GM21515 (cell line): ENCODE measurements around the gene CAMTA1.
A peak's percentile ranks its signal among the peaks of the same experiment; 100 is the strongest.
"Not testable (repeated sequence)": the region's sequence is repeated elsewhere in the genome, so short reads cannot be mapped to it uniquely, and the experiment has no call there.

ENCODE experiments used
- ATAC-seq: cut with Tn5 transposase; IDR thresholded peaks from one replicate; pipeline ENCODE4 v1.9.1; 2021; ENCODE audit not compliant: unreplicated experiment

The CAMTA1 gene

DNA sequence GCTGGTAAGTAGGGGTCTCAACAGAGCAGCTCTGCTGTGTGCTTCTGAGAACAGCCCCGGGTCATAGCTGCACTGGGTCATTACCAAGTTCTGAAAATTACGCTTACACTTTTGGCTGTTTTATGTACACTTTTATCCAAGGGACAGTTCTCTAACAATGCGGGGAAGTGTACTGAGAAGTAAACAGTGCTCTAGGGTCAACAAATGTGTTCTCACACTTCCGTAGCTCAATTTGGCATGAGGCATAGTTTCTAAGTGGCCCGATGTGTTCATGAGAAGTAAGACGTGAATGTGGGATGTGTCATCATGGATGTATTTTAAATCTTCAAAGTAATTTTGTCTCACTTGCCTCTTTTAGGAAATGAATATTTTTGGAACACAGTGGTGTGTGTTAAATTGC lies 975.0 kb downstream of the CAMTA1 start:
- ATAC-seq: no peak

DNA sequence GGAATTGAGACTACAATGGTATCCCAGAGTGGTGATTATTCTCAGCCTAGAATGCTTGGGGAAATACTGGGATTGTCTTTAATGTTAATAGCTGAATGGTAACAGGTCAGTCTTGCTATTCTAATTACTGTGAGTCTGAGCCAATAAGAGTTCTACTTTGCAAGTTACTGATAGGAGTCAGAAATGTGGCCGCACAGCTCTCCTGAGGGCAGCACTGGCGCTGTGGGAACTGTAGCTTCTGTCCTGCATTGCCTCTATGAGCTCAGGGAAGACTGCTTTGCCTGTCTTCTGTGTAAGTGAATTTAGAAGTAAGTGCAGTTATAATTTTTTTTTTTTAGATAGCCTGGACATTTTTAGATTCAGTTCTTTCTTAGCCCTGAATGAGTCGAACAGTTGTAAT lies 975.8 kb downstream of the CAMTA1 start:
- ATAC-seq: no peak

DNA sequence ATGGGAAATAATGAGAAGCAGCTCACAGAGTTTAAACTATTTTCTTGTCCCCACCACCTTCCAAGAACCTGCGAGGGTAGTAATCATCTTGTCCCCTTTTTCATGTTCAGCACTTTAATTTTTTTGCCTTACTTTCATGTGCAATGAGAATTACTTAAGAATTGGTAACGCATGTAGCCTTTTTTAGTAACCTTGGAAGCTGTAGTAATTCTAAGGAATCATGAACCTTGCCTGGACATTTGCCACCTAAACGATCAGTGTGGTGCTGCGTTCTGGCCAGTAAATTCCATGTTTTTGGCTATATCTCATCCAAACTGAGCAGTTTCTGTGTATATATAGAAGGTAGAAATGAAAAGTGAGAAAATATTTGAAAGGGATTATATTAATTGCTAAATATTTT lies 981.9 kb downstream of the CAMTA1 start:
- no peak for ATAC-seq

DNA sequence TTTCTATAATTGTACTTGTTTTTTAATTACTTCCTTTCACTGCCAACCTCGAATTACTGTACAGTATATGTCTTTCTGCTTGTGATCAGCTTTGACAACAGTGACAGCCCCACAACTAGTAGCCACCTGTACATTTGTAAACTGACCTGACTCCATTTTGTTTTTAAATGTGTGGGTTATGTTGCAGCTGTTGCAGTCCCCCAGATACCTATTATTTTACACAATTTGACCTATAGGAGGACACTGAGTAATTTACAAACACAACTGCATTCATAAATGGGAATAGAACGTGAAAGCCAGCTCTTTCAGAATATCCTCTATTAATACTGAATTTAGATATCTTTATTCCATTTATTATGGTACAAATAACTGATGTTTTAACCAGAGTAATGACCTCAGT lies 983.3 kb downstream of the CAMTA1 start:
- ATAC-seq: no peak

DNA sequence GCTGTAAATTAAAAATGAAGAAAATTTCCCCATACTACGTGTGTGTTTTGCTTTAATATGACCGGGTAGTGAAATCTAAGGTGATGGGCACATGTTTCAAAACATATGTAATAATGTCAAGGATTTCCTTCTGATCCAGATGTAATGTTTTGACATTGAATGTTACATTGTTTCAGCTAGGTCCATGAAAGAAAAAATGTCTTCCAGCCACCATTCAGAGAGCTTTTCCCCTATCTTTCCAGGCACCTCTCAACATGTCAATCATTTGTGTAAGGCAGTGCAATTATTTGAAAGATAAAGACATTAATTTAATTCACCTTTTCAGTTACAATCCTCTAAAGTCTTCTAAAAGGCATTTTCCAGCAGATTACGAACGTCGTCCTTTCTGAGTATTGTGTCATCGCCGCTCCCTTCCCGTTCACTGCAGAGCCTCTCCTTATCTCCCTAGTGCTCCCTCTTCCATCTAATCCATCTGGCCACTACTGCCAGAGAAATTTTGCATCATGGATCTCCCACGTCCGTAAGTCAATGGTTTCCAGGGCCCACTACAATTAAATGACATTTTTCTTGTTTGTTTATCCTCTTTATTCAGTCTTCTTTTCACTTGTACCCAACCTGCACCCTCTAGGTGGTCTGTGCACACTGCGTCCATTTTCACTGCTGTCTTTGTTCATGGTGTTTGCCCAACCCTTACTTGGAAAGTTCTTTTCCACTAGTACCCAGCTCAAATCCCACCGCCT lies 984.6 kb downstream of the CAMTA1 start:
- ATAC-seq: no peak

DNA sequence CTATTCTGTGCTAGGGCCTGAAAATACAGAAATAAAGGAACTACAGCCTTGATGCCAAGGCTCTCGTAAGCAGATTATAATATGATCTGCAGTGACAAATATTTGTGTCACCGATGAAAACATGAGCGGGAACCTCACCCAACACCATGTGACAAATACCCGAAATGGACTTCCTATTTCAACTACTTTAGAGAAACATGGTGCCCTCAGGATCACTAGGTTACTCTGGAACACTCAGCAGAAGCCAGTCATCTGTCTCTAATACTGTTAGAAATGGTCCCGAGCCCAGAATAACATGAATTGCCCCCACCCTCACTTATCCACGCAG lies 985.4 kb downstream of the CAMTA1 start:
- ATAC-seq: peak; percentile 8

DNA sequence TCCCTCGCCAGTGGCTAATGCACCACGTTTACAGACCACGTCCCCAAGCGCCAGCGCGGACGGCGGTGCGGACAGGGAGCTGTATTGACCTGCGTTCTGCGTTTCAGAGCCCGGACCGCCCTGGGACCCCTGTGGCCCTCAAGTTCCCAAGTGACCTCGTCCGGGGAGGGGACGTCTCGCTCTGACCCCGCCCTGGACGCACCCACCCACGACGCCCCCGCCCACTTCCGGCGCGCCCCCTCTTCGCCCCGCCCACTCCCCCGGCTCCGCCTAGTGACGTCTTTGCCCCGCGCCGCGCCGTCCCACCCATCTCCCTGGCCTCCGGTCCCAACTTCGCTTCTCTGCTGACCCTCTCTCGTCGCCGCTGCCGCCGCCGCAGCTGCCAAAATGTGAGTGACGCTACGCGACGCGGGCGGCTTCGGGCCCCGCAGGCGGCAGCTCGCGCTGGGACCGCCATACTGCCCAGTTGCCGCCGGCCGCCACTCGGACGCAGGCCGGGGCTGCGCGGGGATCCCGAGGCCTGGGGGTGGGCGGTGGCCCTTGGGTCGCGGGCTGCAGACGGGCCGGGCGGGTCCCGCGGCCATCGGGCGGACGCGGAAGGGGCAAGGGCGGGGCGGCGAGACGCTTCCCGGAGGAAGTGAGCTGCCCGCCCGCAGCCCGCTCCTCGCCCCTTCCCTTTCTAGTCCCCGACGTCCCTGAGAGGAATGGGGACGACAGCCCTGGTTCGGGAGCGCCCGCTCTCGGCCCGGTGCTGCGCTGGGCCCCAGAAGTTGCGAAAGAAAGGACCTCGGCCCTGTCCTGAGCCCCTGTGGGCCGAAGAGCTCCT lies 986.0 kb downstream of the CAMTA1 start, which contains the start of gene VAMP3:
VAMP3 (plus strand) TSS at position 300 of the 826 bp plus-strand sequence; CDS start at position 388, 88 bp downstream.
- peak; percentile 71 for ATAC-seq

DNA sequence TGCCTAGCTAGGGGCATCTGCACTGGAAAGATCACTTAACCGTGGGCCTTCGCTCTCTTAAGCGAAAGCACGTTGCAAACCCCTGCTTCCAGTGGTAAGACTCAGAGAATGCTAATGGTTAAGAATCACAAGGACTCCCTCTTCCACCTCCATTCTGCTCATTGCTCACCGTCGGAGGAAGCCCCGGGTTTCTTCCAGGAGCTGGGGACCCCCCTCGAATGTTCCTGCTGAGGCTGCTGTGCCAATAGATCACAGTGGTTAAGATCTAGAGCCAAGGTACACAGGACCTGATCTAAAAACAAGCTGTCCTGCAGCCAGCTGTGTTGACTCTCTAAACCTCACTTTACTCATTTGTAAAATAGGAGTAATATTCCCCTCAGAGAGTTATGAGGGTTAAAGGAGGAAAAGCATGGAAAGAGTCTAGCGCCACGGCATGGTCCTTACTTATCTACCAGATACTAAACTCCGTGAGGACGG lies 986.6 kb downstream of the CAMTA1 start:
- ATAC-seq: no peak

DNA sequence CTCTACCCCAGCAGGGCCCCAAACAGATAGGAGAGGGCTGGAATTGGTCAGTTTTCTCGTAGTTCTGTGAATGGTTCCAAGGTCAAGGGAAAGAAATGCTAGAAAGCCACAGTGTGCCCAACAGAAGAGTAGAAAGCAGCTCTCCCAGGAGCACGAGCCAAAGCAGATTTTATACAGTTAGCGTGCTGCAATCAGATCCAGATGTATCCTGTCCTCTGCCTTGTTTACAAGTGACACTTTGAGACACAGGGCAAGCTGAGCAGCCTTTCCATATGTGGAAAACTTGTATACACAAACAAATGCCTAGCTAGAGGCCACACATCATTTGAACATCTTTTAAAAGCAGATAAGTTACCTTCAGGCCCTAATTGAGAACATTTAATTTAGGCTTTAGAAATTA lies 992.3 kb downstream of the CAMTA1 start:
- ATAC-seq: no peak

DNA sequence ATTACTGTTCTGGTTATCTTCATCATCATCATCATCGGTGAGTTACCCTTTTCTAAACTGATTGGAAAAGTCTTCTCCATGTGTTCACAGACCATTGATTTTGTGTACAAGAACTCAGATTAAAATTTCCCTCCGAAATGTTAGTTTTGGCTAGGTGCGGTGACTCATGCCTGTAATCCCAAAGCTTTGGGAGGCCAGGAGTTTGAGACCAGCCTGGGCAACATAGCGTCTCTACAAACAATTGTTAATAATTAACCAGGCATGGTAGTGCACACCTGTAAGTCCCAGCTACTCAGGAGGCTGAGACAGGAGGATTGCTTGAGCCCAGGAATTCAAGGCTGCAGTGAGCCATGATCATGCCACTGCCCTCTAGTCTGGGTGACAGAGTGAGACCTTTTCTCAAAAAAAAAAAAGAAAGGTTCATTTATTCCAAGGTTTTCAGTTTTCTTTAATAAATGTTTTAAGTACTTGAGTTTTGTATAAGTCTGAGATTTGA lies 992.9 kb downstream of the CAMTA1 start:
- no peak for ATAC-seq

DNA sequence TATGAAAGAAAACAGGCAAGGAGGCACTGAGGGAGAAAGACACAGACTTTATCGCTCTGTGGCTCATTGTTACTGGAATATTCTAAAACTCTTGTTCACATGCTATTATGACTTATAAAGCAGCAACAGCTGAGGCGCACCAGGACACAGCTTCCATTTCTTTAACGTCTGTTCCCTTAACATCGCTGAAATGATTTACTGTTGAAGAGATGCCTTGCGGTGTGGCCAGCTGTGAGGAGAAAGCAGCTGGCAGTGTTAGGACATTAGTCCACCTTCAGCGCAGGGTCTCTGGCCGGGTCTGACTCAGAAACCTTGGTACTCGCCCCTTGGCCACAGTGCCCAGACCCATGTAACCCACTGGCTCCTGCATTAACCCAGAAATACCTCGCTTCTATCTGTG lies 995.7 kb downstream of the CAMTA1 start:
- no peak for ATAC-seq

DNA sequence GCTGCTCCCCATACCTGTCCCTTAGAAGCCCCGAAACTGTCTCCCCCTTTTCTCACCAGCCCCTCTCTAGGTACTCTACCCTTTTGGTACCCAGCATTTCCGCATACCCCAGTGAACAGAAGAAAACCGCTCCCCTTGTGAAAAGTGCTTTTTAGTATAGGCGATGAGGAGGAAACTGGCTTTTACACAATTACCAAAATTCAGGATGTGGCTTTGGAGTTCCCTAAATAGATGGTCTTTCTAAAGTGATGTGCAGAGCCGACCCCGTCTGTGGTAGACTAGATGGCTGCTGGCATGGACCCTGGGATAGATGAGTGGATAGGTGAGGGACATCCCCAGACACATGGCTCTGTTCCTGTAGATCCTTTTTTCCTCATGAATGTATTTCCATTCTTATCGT lies 996.2 kb downstream of the CAMTA1 start:
- ATAC-seq: no peak

DNA sequence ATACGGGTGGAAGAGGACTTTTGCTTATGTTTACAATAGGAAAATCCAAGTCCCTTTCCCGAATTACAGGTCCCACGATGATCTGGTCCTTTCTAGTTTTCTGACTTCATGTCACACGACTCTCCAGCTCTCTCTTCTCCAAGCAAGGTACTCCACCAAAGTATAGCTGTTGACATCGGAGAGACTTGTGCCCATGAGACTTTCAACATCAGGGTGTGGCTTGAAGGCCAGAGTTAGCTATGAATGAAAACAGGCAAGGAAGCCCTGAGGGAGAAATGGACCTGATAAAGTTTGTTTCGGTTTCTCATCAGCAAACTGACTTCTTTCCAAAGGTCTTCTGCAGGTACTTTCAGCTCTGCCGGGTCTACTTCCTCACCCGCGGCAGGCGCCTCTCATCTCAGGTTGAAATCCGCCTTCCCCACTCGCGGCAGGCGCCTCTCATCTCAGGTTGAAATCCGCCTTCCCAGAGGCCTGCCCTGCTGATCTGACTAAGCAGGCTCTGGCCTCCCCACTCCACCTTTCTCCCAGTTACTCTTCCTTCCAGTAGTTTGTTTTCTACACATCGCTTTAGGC lies 996.8 kb downstream of the CAMTA1 start:
- no peak for ATAC-seq

DNA sequence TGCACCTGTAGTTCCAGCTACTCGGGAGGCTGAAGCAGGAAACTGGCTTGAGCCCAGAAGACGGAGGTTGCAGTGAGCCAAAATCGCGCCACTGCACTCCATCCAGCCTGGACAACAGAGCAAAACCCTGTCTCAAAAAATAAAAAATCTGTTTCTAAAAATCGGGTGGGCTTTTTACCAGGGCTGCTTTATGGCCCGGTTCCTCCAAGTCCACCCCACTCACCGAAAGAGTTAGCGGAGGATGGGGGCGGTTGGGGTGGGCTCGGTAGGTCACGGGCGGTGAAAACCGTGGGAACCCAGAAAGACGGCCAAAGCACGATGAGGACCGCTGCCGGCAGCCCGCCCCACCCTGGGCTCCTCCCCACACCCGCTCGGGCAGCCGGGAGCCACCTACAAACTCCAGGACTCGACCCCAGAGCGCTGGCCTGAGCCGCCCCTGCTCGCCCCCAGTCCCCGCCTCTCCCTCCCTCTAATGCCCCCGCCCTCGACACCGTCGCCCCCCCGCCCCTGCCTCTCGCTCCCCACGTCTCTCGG lies 998.0 kb downstream of the CAMTA1 start:
- ATAC-seq: no peak

DNA sequence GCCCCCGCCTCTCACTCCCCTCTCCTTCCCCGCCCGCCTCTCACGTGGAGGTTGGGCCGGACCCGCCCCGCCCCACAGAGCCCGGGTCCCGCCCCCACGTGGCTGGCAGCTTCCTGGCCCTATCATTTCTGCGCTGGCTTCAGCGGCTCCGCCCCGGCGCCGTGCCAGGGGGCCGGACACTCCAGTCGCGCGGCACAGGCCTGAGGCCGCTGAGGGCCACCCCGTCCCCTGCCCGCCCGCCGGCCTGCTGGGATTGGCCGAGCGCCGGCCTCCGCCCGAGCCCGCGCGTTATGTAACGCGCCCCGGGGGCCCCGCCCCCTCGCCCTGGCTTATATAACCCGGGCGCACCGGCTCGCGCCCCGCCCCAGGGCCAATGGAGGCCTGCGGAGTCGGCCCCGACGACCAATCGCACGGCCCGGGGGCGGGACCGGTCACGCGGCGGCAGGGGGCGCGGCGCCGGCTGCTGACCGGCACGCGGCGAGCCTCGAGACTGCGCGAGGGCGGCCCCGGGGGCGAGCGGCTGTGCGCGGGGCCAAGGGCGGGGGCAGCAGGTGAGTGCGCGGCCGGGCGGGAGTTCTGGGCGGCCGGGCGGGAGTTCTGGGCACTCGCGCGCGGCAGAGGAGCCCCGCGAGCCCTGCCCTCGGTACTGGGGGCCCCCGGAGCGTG lies 998.7 kb downstream of the CAMTA1 start, which contains the start of gene PER3:
PER3 (plus strand) TSS at position 466 of the 666 bp plus-strand sequence. CDS start 587 bp downstream, outside the sequence.
- peak; percentile 89 for ATAC-seq

DNA sequence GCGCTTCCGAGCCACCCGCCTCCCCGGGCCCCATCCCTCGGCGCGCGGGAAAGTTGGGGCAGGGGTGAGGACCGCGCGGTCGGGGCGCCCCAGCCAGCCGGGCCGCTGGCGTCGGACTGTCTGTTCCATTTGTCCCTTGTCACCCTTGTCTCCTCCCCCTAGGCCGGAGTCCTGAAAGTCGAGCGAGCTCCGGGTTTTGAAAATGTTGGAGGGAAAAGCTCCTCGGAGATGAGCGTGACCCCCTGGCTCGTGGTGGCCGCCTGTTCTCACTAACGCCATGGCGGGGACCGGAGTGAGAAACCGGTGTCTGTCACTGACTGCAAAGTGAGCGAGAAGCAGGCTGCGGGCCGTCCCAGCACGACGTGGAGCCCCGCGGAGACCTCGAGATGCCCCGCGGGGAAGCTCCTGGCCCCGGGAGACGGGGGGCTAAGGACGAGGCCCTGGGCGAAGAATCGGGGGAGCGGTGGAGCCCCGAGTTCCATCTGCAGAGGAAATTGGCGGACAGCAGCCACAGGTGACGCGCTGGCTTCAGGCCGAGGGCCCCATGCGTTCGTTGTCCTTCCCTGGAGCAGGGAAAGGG lies 999.3 kb downstream of the CAMTA1 start:
- ATAC-seq: no peak

DNA sequence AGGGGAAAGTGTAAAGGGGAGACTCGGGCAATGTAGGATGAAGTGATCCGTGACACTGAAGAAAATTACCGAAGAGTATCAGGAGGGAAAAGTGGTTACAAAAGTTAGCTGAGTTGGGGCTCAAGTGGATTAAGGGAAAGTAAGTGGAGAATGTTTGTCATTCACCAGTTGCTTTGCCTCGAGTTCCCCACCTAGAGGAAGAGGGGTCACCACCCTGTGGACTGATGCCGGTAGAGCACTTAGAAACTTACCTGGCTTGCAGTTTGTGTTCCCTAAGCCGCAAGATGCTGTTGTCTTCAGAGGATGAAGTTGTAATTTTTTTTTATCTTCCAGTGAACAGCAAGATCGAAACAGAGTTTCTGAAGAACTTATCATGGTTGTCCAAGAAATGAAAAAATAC lies 999.9 kb downstream of the CAMTA1 start:
- ATAC-seq: no peak

DNA sequence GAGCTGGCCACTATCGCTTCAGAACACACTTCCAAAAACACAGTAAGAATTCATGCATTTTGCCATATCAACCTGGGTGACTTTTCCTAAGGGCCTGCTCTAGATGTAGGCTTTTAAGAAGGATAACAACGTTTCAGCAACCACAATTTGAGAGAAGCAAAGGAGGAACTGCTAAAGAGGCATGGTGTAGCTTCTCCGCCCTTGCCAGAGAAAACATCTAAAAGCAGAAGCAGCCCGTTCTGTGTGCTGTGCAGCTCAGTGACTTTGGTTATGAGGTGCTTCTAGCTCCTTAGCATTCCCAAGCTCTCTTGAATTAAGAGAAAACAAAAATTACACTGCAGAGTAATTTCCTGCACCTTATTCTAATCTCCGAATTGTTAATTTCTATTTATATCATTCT lies 1001.5 kb downstream of the CAMTA1 start:
- no peak for ATAC-seq

DNA sequence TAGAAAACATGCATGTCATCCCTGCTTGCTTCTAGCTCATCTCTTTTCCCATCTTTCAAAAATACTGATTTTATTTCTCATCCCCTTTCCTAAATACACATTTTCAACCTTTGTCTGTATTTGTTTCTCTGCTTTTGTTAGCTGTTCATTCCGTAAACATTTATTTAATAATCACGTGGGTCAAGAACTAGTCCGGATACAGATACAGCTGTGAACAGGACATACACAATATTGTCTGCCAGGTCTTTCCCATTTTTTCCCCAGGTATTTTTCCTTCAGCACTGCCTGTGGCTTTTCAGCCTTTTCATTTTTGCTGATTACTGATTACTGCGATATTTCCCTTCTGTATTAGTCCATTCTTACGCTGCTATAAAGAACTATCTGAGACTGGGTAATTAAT lies 1004.6 kb downstream of the CAMTA1 start:
- no peak for ATAC-seq

DNA sequence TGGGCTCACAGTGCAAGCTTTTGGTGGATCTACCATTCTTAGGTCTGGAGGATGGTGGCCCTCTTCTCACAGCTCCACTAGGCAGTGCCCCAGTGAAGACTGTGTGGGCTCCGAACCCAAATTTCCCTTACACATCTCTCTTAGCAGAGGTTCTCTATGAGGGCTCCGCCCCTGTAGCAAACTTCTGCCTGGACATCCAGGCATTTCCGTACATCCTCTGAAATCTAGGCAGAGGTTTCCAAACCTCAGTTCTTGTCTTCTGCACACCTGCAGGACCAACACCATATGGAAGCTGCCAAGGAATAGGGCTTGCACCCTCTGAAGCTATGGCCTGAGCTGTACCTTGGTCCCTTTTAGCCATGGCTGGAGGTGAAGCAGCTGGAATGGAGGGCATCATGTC lies 1005.8 kb downstream of the CAMTA1 start:
- not testable (repeated sequence) for ATAC-seq
